Epithelial cell of esophagus (primary cell): ENCODE data around the gene ZNF341.
A peak's percentile ranks its signal among the peaks of the same experiment; 100 is the strongest.

Source experiments
- DNase-seq: peaks from one replicate; pipeline ENCODE4 v3.0.0; 2010; ENCODE audit warnings: low read depth
- H3K4me3 ChIP-seq: 2 replicates; pipeline ENCODE4 v1.5.1; 2011; ENCODE audit warnings: mild to moderate bottlenecking, low read length, control low read depth
- CTCF ChIP-seq: IDR thresholded peaks from 2 replicates; pipeline ENCODE4 v1.5.1; 2011; ENCODE audit warnings: low read depth, mild to moderate bottlenecking, low read length, control low read depth, inconsistent platforms; ENCODE audit not compliant: insufficient read depth; ENCODE audit errors: missing control alignments

The ZNF341 gene

DNA sequence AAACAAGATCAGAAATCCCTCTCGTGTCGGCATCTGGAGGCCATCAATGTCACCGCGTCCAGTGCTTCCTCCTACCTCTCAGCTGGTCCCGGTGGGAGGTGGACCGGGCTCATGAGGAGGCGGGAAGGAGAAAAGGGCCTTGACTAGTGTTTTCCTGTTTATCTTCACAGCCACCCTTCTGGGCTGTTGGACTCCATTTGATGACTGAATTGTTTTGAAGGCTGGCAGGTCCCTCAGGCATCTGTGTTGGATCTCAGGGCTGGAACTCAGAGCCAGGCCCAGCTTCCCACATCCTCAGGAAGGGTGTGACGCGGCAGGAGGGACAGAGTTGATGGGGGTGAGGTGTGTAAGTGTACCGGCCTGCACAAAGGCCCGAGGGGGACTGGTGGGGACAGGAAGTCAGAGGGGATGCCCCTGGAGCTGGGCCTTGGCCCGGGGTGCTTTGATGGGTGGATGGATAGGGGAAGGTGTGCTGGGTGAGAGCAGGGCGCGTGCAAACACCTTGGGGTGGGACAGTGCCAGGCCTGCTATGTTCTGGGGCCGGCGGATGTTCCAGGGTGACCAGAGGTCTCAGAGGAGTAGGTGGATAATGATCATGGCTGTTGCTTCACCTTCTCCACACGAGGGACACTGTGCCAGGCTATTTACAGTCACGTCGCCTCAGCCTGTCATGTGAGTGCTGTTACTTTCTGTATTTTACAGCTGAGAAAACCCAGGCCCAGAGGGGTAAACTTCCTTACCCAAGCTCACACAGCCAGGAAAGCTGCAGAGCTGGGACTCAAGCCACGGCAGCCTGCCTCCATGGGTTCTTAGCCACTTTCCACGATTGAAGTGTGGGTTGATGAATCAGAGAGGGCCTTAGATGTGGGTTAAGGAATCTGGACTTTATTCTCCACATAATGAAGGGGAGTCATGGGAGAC is 61.5 kb downstream of the ZNF341 start:
- no peak overlapping the region for H3K4me3 ChIP-seq
- no peak for TF ChIP-seq CTCF
- no peak for DNase-seq

DNA sequence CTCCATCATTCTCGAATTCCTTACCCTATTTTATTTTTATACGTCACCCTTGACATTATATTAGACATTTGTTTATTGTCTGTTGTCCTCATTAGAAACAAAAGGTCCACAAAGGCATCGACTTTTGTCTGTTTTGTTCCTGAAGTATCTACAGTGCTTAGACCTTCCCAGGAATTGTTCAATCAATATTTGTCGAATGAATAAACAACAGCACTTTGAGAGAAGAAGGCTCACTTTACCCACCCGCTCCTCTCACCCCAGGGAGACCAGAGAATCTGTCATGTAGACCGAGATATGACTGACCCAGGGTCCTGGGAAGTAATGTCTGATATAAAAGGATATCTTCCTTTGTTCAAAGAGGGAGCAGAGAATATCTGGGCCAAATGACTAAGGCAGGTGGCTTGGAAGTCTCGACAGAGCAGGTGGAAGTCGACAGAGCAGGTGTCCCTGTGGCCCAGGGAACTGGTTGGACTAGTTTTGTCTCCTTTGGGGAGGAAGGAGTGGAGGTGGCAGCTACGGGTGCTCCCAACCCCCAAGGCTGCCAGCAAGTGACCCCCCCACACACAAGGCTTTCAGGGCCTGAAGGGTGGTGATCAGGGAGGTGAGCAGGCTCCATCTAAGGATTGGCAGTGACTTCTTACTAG is 64.6 kb downstream of the ZNF341 start:
- H3K4me3 ChIP-seq: no peak overlapping the region
- TF ChIP-seq CTCF: no peak
- peak; percentile 75 for DNase-seq

DNA sequence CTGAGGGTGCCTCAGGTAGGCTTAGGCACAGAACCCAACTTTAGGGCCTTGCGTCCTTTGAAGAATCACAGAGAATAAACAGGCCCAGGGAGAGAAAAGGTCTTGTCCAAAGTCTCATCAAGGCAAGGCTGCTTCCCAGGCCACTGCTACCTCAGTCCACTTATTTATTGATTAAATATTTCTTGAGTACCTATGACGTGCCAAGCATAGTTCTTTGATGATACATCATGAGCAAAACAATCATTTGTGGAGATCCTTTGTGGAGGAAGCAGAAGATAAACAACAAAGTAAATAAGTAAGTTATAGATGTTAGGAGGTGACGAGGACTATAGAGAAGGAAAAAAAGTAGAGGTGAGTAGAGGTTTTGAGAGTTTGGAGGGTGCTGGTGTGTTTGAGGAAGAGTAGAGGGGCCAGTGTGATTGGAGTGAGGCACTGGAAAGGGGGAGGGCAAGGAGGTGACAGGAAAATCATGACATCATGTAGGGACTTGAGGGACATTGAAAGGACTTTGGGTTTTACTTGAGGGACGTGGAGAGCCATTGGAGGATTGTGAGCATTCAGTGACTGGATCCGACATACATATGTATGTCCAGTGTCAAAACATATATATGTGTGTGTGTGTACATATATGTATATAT is 65.2 kb downstream of the ZNF341 start:
- DNase-seq: peak; percentile 36
- H3K4me3 ChIP-seq: no peak overlapping the region
- no peak for TF ChIP-seq CTCF

DNA sequence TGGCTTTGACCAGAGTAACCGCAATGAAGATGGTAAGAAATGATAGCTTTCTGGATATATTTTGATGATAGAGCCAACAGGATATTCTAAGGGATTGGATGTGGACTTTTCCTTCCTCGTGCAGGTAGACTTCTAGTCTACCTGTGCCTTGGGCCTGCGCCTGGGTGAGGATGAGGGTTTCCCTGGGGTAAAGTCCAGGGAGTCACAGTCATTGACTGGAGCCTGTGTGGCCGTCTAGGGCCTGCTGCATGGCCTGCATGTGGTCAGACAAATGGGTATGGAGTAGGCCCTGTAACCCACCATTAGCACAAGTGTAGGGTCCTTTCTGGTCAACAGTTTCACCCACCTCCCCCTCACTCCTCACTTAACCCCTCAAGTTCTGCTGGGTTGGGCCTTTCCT is 66.6 kb downstream of the ZNF341 start:
- DNase-seq: no peak
- no peak overlapping the region for H3K4me3 ChIP-seq
- no peak for TF ChIP-seq CTCF

DNA sequence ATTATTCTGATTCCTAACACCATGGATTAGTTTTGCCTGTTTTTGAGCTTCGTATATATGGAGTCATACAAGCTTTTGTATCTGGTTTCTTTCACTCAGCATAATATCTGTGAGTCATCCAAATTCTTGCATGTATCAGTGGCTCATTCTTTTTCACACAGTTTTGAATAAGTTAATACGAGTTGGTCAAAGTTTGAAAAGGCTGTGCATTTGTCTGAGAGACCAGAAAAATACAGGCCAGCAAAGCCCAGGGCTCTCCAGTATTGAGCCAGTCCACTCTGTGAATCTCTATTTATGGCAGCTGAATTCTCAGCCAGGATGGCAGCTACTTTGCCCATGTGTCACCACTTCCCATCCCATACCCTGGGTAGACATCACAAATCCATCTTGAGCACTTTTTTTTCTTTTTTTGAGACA is 72.1 kb downstream of the ZNF341 start:
- DNase-seq: peak; percentile 83
- H3K4me3 ChIP-seq: no peak overlapping the region
- TF ChIP-seq CTCF: no peak

DNA sequence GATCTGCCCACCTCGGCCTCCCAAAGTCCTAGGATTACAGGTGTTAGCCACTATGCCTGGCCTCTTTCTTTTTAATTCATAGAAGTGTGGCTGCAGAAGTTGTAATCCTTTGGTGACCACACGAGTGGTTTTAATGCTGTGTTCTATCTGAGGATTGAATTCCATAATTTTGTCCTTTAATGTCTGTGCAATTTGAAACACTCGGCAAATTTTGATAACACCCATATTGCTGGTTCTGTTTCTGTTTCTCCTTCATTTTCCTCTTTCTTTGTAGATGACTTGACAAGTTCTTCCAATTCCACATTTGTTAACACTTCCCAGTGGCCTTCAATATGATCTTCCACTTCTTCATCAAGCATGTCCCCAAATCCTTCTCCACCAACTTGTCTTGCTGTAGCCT is 76.6 kb downstream of the ZNF341 start:
- DNase-seq: no peak
- TF ChIP-seq CTCF: no peak
- no peak overlapping the region for H3K4me3 ChIP-seq

DNA sequence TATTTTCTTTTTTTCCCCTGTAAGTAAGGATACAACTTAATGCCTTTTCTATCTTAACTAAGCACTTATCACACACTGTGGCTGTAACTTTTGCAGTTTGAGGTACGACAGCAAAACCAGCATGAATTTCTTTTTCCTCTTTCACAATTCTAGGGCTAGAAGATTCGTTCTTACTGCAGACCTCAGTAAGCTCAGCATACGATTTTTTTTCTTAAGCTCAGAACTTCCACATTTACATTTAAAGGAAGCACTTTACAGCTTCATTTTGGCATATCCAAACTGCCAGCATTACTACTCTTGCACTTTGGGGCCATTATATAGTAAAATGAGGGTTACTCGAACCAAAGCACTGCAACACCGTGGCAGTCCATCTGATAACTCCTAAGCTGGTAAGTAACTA is 78.5 kb downstream of the ZNF341 start:
- H3K4me3 ChIP-seq: no peak overlapping the region
- no peak for TF ChIP-seq CTCF
- no peak for DNase-seq
